Lower leg skin (tissue), 4 donors: ENCODE data around the gene CPD. TPM values are rescaled to one million over a fixed set of nuclear protein-coding genes. Genes with fewer than 3 reads are reported as not detected.

Source experiments
- DNase-seq, 2 donors: peaks; one replicate each; pipeline ENCODE4 v3.0.0-alpha.2; 2019; ENCODE audit warnings: low spot score in 2 of 2
- H3K4me3 ChIP-seq: fragments of 200-600 bp; sonication (generic); 2 replicates; pipeline ENCODE4 v1.5.1; 2017; ENCODE audit warnings: mild to moderate bottlenecking, low read depth; ENCODE audit not compliant: poor library complexity, severe bottlenecking
- CTCF ChIP-seq, 3 donors: fragments of 450-650 bp; IDR thresholded peaks; one replicate each; pipeline ENCODE4 v1.5.1; 2016; ENCODE audit warnings: antibody characterized with exemption in 3 of 3, mild to moderate bottlenecking in 3 of 3, moderate library complexity in 2 of 3
- POLR2A ChIP-seq, 2 donors: fragments of 450-650 bp; IDR thresholded peaks; one replicate each; pipeline ENCODE4 v1.6.1; 2016 to 2017; ENCODE audit warnings: antibody characterized with exemption in 2 of 2, mild to moderate bottlenecking in 1 of 2, moderate library complexity in 1 of 2
- WGBS, 2 donors: methylation state at CpG; one replicate each; pipeline ENCODE4 v1.1.5; 2018; 5-methylcytosine and 5-hydroxymethylcytosine counted together
- intact Hi-C: fragments of 100-400 bp; cut with DNase I; formaldehyde crosslinking; loops from one replicate; pipeline ENCODE4 v1.15.0; 2023; ENCODE audit warnings: low total_unique reads
- total RNA-seq, 4 donors: library from RNA; depleted of rRNA; stranded (reverse); fragments of >200 nt; gene quantifications; one replicate each; pipeline ENCODE4 v1.1.0, GENCODE V29; 2016

Gene CPD
- total RNA-seq, 4 donors from 2014 or later: 18.7 to 69.5 (median 48.5) TPM

GRCh38 chr17:30382345-30382744, 3.6 kb downstream of the CPD start:
- intact Hi-C loops: no loop called here
- 80 to 81% methylated on average over 1 of the region's 1 CpG for WGBS, 2 donors
- H3K4me3 ChIP-seq: no peak overlapping the region
- TF ChIP-seq CTCF (IDR thresholded peaks at IDR 0.05) (no peak), POLR2A (IDR thresholded peaks at IDR 0.05) (no peak)
- no peak for DNase-seq

GRCh38 chr17:30388321-30389179, 9.8 kb downstream of the CPD start:
- no peak overlapping the region for H3K4me3 ChIP-seq
- DNase-seq: no peak
- no peak for TF ChIP-seq POLR2A (IDR thresholded peaks at IDR 0.05)
- no peak for TF ChIP-seq CTCF (IDR thresholded peaks at IDR 0.05)
- 94 to 95% methylated on average over 22 to 33 of the region's 35 CpGs for WGBS, 2 donors
- intact Hi-C loops: no loop called here

- no peak for DNase-seq
- 87 to 88% methylated on average over 6 of the region's 6 CpGs for WGBS, 2 donors
- H3K4me3 ChIP-seq: no peak overlapping the region
- intact Hi-C loops: no loop called here
- TF ChIP-seq CTCF (IDR thresholded peaks at IDR 0.05) (no peak), POLR2A (IDR thresholded peaks at IDR 0.05) (no peak)
Measured at GRCh38 chr17:30389756-30390300, 11.1 kb downstream of the CPD start.

GRCh38 chr17:30391534-30391933, 12.8 kb downstream of the CPD start:
- H3K4me3 ChIP-seq: no peak overlapping the region
- intact Hi-C loops: no loop called here
- DNase-seq: no peak
- WGBS, 2 donors: 95 to 98% methylated on average over 2 of the region's 2 CpGs
- TF ChIP-seq CTCF (IDR thresholded peaks at IDR 0.05): no peak
- TF ChIP-seq POLR2A (IDR thresholded peaks at IDR 0.05): no peak

- DNase-seq: no peak
- H3K4me3 ChIP-seq: no peak overlapping the region
- intact Hi-C loops: no loop called here
- TF ChIP-seq CTCF (IDR thresholded peaks at IDR 0.05) (no peak), POLR2A (IDR thresholded peaks at IDR 0.05) (no peak)
- WGBS, 2 donors: 96 to 98% methylated on average over 4 of the region's 4 CpGs
Measured at GRCh38 chr17:30393491-30393890, 14.8 kb downstream of the CPD start.
